ENCODE data around the gene PDCD11.

GRCh38 chr10:103474077-103474476, 77.7 kb downstream of the PDCD11 start:
- TF ChIP-seq CTCF (IDR thresholded peaks at IDR 0.05) = no peak
- no peak for TF ChIP-seq EP300 (IDR thresholded peaks at IDR 0.05)
- TF ChIP-seq POLR2A (IDR thresholded peaks at IDR 0.05) = no peak
- TF ChIP-seq POLR2AphosphoS5 (IDR thresholded peaks at IDR 0.05) = no peak

Data from suprapubic skin (tissue), 4 donors.